ENCODE data around the gene KIAA2012.

KIAA2012 gene

DNA sequence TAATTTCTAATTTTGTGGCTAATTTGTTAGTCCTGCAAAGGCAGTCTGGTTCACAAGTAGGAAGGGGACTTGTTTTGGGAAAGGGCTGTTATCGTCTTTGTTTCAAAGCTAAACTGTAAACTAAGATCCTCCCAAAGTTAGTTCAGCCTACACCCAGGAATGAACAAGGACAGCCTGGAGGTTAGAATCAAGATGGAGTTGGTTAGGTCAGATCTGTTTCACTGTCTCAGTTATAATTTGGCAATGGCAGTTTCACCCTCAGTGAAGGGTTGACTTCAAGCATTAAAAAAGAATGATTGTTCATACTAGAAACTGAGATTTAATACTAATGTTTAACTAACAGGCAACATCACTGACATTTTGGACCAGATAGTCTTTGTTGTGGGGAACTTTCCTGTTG is 69.5 kb downstream of the KIAA2012 start:
- Histone ChIP-seq H2AK5ac (ENCODE audit: low read length, severe bottlenecking) (no peak overlapping the region), H3K18ac (ENCODE audit: low read depth in 1 of 2, low read length in 2 of 2) (no peak overlapping the region), H3K23ac (ENCODE audit: low read length in 2 of 2) (no peak overlapping the region), H3K4me2 (ENCODE audit: low read length, poor library complexity, severe bottlenecking) (no peak overlapping the region), H2BK12ac (ENCODE audit: low read length in 2 of 2) (no peak overlapping the region), H3K4ac (ENCODE audit: low read depth in 1 of 2, low read length in 2 of 2) (no peak overlapping the region), H3K4me3 (ENCODE audit: insufficient read depth in 1 of 2, low read depth in 1 of 2, low read length in 2 of 2) (no peak overlapping the region), H3K9ac (ENCODE audit: low read length) (no peak overlapping the region), H4K8ac (ENCODE audit: low read length) (no peak overlapping the region), H2AFZ (ENCODE audit: low read depth, low read length) (no peak overlapping the region), H4K91ac (ENCODE audit: low read length) (no peak overlapping the region), H3K14ac (ENCODE audit: low read length in 2 of 2) (no peak overlapping the region), H2BK120ac (ENCODE audit: low read depth, low read length) (no peak overlapping the region), H2BK5ac (ENCODE audit: low read depth, low read length, poor library complexity, severe bottlenecking) (no peak overlapping the region), H3K79me1 (replicated peaks; ENCODE audit: low read length, poor library complexity, severe bottlenecking) (no peaks in the 10 kb centered on the region), H3K36me3 (ENCODE audit: control insufficient read depth in 1 of 2, insufficient read depth in 2 of 2, low read depth in 1 of 2, low read length in 2 of 2) (no peaks in the 10 kb centered on the region), H3K27ac (ENCODE audit: low read length, poor library complexity, severe bottlenecking) (no peak overlapping the region), H3K27me3 (ENCODE audit: control insufficient read depth in 1 of 2, insufficient read depth in 1 of 2, low read length in 2 of 2) (peaks cover 0 to 10% of the 10 kb centered on the region in 2 experiments), H3K4me1 (ENCODE audit: control insufficient read depth, insufficient read depth, low read depth, low read length) (peaks cover 3% of the 10 kb centered on the region), H3K9me3 (ENCODE audit: control insufficient read depth, low read length) (no peaks in the 10 kb centered on the region), H2BK15ac (ENCODE audit: low read depth, poor library complexity, severe bottlenecking) (no peak overlapping the region)
- WGBS, result no CpG with 5 or more reads among the region's 1 CpG
- DNase-seq, result no peak

DNA sequence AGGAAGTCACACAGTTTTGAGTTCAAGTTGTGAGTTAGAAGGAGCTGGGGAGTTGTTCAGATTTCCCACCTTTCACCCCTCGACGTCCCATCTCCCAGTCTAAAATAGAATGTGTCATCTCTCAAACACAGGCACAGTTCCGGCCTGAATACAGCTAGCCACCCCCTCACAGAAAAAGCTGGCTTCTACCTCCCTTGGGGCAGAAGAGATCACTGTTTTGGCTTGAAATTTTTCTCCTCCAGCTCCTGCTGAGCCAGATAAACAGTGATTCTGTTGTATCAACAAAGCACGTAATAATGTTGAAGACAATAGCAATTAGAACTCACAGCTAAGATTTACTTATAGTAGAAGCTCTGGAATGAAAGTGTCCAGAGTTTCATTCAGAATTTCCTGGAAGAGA is 74.7 kb downstream of the KIAA2012 start:
- H2BK15ac ChIP-seq (ENCODE audit: low read depth, poor library complexity, severe bottlenecking), result no peak overlapping the region
- no peak overlapping the region for H2BK12ac ChIP-seq (ENCODE audit: low read length in 2 of 2)
- no peak overlapping the region for H2BK5ac ChIP-seq (ENCODE audit: low read depth, low read length, poor library complexity, severe bottlenecking)
- 48% methylated on average over 3 of the region's 4 CpGs for WGBS
- no peak overlapping the region for H4K8ac ChIP-seq (ENCODE audit: low read length)
- no peaks in the 10 kb centered on the region for H3K36me3 ChIP-seq (ENCODE audit: control insufficient read depth in 1 of 2, insufficient read depth in 2 of 2, low read depth in 1 of 2, low read length in 2 of 2)
- peak; percentile 24 for DNase-seq
- no peak overlapping the region for H3K4me2 ChIP-seq (ENCODE audit: low read length, poor library complexity, severe bottlenecking)
- H3K18ac ChIP-seq (ENCODE audit: low read depth in 1 of 2, low read length in 2 of 2), result no peak overlapping the region
- H3K4me1 ChIP-seq (ENCODE audit: control insufficient read depth, insufficient read depth, low read depth, low read length), result peaks cover 11% of the 10 kb centered on the region
- H2AFZ ChIP-seq (ENCODE audit: low read depth, low read length), result no peak overlapping the region
- H3K9ac ChIP-seq (ENCODE audit: low read length), result peak overlapping the region; percentile 47
- H3K4me3 ChIP-seq (ENCODE audit: insufficient read depth in 1 of 2, low read depth in 1 of 2, low read length in 2 of 2), result peak overlapping the region in 1 of 2 experiments; percentile 3
- H3K79me1 ChIP-seq (replicated peaks; ENCODE audit: low read length, poor library complexity, severe bottlenecking), result no peaks in the 10 kb centered on the region
- H2AK5ac ChIP-seq (ENCODE audit: low read length, severe bottlenecking), result no peak overlapping the region
- H3K27ac ChIP-seq (ENCODE audit: low read length, poor library complexity, severe bottlenecking), result no peak overlapping the region
- peaks cover 0 to 10% of the 10 kb centered on the region in 2 experiments for H3K27me3 ChIP-seq (ENCODE audit: control insufficient read depth in 1 of 2, insufficient read depth in 1 of 2, low read length in 2 of 2)
- H2BK120ac ChIP-seq (ENCODE audit: low read depth, low read length), result no peak overlapping the region
- H3K14ac ChIP-seq (ENCODE audit: low read length in 2 of 2), result no peak overlapping the region
- no peak overlapping the region for H3K23ac ChIP-seq (ENCODE audit: low read length in 2 of 2)
- H4K91ac ChIP-seq (ENCODE audit: low read length), result no peak overlapping the region
- no peaks in the 10 kb centered on the region for H3K9me3 ChIP-seq (ENCODE audit: control insufficient read depth, low read length)
- no peak overlapping the region for H3K4ac ChIP-seq (ENCODE audit: low read depth in 1 of 2, low read length in 2 of 2)

DNA sequence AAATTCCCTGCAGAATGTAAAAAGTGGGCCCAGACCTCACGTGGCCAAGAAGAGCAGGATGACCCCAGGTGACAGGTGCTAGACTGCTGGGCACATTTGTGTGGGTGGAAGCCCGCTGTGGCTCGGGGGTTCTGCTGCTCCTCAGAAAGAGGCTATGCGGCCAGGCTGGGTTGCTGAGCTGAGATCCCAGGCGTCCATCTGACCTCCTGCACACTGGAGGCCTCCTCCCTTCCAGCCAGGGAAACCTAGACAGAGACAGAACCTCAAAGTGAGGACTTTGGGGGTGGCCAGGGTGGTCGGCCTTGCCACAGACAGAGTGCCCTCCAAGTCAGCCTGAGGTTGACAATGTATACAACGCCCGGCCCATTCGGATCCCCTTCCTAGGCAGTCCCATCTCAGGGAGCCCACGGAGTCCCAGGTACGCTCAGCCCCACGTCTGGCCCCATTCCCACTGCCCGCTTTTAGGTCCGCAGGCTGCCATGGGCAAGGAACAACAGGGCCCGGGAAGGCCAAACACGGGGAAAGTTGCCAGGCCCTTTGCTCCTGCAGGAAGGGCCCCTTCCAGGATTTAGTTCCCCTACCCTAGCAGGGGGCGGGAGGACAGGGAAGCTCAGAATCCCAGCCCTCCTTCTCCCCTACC is 75.6 kb downstream of the KIAA2012 start:
- no peak overlapping the region for H3K4me2 ChIP-seq (ENCODE audit: low read length, poor library complexity, severe bottlenecking)
- H3K4me1 ChIP-seq (ENCODE audit: control insufficient read depth, insufficient read depth, low read depth, low read length), result peaks cover 11% of the 10 kb centered on the region
- H2BK5ac ChIP-seq (ENCODE audit: low read depth, low read length, poor library complexity, severe bottlenecking), result no peak overlapping the region
- peaks cover 0 to 16% of the 10 kb centered on the region in 2 experiments for H3K27me3 ChIP-seq (ENCODE audit: control insufficient read depth in 1 of 2, insufficient read depth in 1 of 2, low read length in 2 of 2)
- peak overlapping the region; percentile 85 for H4K8ac ChIP-seq (ENCODE audit: low read length)
- peak overlapping the region; percentile 65 for H2BK15ac ChIP-seq (ENCODE audit: low read depth, poor library complexity, severe bottlenecking)
- H3K18ac ChIP-seq (ENCODE audit: low read depth in 1 of 2, low read length in 2 of 2), result peak overlapping the region in 1 of 2 experiments; percentile 80
- WGBS, result 82% methylated on average over 17 of the region's 17 CpGs
- no peaks in the 10 kb centered on the region for H3K36me3 ChIP-seq (ENCODE audit: control insufficient read depth in 1 of 2, insufficient read depth in 2 of 2, low read depth in 1 of 2, low read length in 2 of 2)
- peak overlapping the region; percentile 40 to 70 for H3K4ac ChIP-seq (ENCODE audit: low read depth in 1 of 2, low read length in 2 of 2)
- H2BK12ac ChIP-seq (ENCODE audit: low read length in 2 of 2), result peak overlapping the region in 1 of 2 experiments; percentile 65
- H3K14ac ChIP-seq (ENCODE audit: low read length in 2 of 2), result peak overlapping the region in 1 of 2 experiments; percentile 57
- H4K91ac ChIP-seq (ENCODE audit: low read length), result peak overlapping the region; percentile 6
- H2AFZ ChIP-seq (ENCODE audit: low read depth, low read length), result no peak overlapping the region
- H2BK120ac ChIP-seq (ENCODE audit: low read depth, low read length), result no peak overlapping the region
- H3K79me1 ChIP-seq (replicated peaks; ENCODE audit: low read length, poor library complexity, severe bottlenecking), result no peaks in the 10 kb centered on the region
- peak overlapping the region in 1 of 2 experiments; percentile 42 for H3K4me3 ChIP-seq (ENCODE audit: insufficient read depth in 1 of 2, low read depth in 1 of 2, low read length in 2 of 2)
- no peaks in the 10 kb centered on the region for H3K9me3 ChIP-seq (ENCODE audit: control insufficient read depth, low read length)
- peak overlapping the region in 1 of 2 experiments; percentile 32 for H3K23ac ChIP-seq (ENCODE audit: low read length in 2 of 2)
- peak overlapping the region; percentile 65 for H3K9ac ChIP-seq (ENCODE audit: low read length)
- no peak overlapping the region for H3K27ac ChIP-seq (ENCODE audit: low read length, poor library complexity, severe bottlenecking)
- H2AK5ac ChIP-seq (ENCODE audit: low read length, severe bottlenecking), result no peak overlapping the region
- DNase-seq, result no peak

DNA sequence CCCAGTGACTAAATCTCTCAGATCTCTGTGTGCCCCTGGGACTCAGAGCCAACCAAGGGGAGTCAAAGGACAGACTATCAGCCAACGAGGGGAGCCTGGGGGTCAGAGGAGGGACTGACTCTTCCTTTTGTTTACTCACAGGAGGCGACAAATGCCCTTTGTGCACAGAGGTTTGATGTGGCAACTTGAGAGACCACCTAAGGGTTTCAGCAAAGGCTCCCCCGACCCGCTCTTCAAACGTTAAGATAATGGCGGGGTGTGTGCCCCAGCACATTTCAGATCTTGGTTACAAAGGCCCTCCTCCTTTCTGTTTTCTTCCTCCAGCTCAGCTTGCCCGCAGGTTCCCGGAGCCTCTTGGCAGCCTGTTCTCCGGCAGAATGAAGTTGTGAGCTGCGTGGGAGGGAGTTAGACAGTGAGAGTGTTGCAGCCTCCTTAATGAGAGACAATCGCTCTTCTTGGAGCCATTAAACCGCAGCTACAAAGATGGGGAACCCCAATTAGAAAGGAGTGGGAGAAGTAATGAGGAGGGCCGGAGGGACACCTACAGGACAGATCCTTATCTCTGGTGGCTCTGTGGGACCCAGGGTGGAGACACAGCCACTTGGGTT is 76.2 kb downstream of the KIAA2012 start:
- no peak overlapping the region for H3K23ac ChIP-seq (ENCODE audit: low read length in 2 of 2)
- no peak overlapping the region for H2AFZ ChIP-seq (ENCODE audit: low read depth, low read length)
- H3K4me2 ChIP-seq (ENCODE audit: low read length, poor library complexity, severe bottlenecking), result no peak overlapping the region

More for the DNA sequence above, 76.2 kb downstream of the KIAA2012 start:
- peak overlapping the region; percentile 85 for H4K8ac ChIP-seq (ENCODE audit: low read length)
- peaks cover 0 to 18% of the 10 kb centered on the region in 2 experiments for H3K27me3 ChIP-seq (ENCODE audit: control insufficient read depth in 1 of 2, insufficient read depth in 1 of 2, low read length in 2 of 2)
- no peaks in the 10 kb centered on the region for H3K36me3 ChIP-seq (ENCODE audit: control insufficient read depth in 1 of 2, insufficient read depth in 2 of 2, low read depth in 1 of 2, low read length in 2 of 2)
- peak overlapping the region; percentile 65 for H3K9ac ChIP-seq (ENCODE audit: low read length)
- H2BK120ac ChIP-seq (ENCODE audit: low read depth, low read length), result no peak overlapping the region
- no peak for DNase-seq
- H3K9me3 ChIP-seq (ENCODE audit: control insufficient read depth, low read length), result no peaks in the 10 kb centered on the region
- peak overlapping the region in 1 of 2 experiments; percentile 42 for H3K4me3 ChIP-seq (ENCODE audit: insufficient read depth in 1 of 2, low read depth in 1 of 2, low read length in 2 of 2)
- H2BK15ac ChIP-seq (ENCODE audit: low read depth, poor library complexity, severe bottlenecking), result peak overlapping the region; percentile 65
- peak overlapping the region; percentile 64 to 72 for H3K18ac ChIP-seq (ENCODE audit: low read depth in 1 of 2, low read length in 2 of 2)
- H3K4me1 ChIP-seq (ENCODE audit: control insufficient read depth, insufficient read depth, low read depth, low read length), result peaks cover 11% of the 10 kb centered on the region
- no peak overlapping the region for H2BK5ac ChIP-seq (ENCODE audit: low read depth, low read length, poor library complexity, severe bottlenecking)
- H3K14ac ChIP-seq (ENCODE audit: low read length in 2 of 2), result peak overlapping the region in 1 of 2 experiments; percentile 57
- peak overlapping the region; percentile 35 for H4K91ac ChIP-seq (ENCODE audit: low read length)
- H3K27ac ChIP-seq (ENCODE audit: low read length, poor library complexity, severe bottlenecking), result no peak overlapping the region
- peak overlapping the region in 1 of 2 experiments; percentile 64 for H3K4ac ChIP-seq (ENCODE audit: low read depth in 1 of 2, low read length in 2 of 2)
- no peaks in the 10 kb centered on the region for H3K79me1 ChIP-seq (replicated peaks; ENCODE audit: low read length, poor library complexity, severe bottlenecking)
- H2AK5ac ChIP-seq (ENCODE audit: low read length, severe bottlenecking), result no peak overlapping the region
- peak overlapping the region; percentile 42 to 65 for H2BK12ac ChIP-seq (ENCODE audit: low read length in 2 of 2)
- 39% methylated on average over 13 of the region's 13 CpGs for WGBS

Data from mesenchymal stem cell (in vitro differentiated cells and primary cell).